Neural crest cell (in vitro differentiated cells): Measurements from ENCODE around the gene SCARB2. TPM values are rescaled to one million over a fixed set of nuclear protein-coding genes. Genes with fewer than 3 reads are reported as not detected.

ENCODE experiments used
- DNase-seq: peaks from one replicate; pipeline ENCODE4 v3.0.0; 2021; ENCODE audit warnings: low read depth, mixed read lengths, low spot score
- H3K27ac Mint-ChIP-seq: one replicate; pipeline ENCODE4 v1.8.0; 2021; ENCODE audit warnings: mild to moderate bottlenecking, mixed read lengths; ENCODE audit not compliant: unreplicated experiment
- H3K27me3 Mint-ChIP-seq: 2 replicates; pipeline ENCODE4 v1.8.0; 2021; ENCODE audit warnings: low read depth, mild to moderate bottlenecking, mixed read lengths
- H3K36me3 Mint-ChIP-seq: 2 replicates; pipeline ENCODE4 v1.8.0; 2021; ENCODE audit warnings: low read depth, mild to moderate bottlenecking, mixed read lengths
- H3K4me1 Mint-ChIP-seq: 2 replicates; pipeline ENCODE4 v1.8.0; 2021; ENCODE audit warnings: mixed read lengths
- H3K4me3 Mint-ChIP-seq: one replicate; pipeline ENCODE4 v1.8.0; 2021; ENCODE audit warnings: mild to moderate bottlenecking, mixed read lengths
- H3K9me3 Mint-ChIP-seq: 2 replicates; pipeline ENCODE4 v1.8.0; 2021; ENCODE audit warnings: mixed read lengths
- total RNA-seq: library from RNA; stranded (reverse); gene quantifications from 2 replicates; pipeline ENCODE4 v1.2.1, GENCODE V29; 2021
- TF ChIP-seq, protein P1 (sequence below): fragments of 200-600 bp; sonication (generic); conservative IDR thresholded peaks from 2 replicates; pipeline ENCODE4 v1.5.0; 2021; ENCODE audit warnings: antibody characterized with exemption, mild to moderate bottlenecking

The SCARB2 gene
- total RNA-seq, 1 donor from 2014 or later = 60.8 TPM

DNA sequence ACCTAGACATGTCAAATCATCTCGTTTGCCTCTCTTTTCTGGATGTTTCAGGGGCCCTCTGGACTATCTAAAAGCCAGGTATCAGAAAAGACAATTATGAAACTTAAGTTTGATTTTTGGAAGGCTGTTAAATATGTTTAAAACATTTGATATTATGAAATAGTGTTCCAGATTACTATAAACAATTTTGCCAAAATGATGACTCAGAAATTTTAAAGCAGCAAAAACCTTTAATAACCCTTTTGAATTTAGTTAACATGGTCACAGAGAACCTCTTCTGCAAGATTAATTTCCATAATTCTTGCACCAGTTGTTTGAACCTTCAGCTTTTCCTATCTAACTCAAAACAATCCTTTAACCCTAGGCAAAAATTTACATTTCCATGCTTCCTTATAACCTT is 19.1 kb upstream of the SCARB2 start:
- peaks cover 14% of the 10 kb centered on the region for H3K4me1 Mint-ChIP-seq
- no peak for DNase-seq
- TF ChIP-seq, protein P1, sequence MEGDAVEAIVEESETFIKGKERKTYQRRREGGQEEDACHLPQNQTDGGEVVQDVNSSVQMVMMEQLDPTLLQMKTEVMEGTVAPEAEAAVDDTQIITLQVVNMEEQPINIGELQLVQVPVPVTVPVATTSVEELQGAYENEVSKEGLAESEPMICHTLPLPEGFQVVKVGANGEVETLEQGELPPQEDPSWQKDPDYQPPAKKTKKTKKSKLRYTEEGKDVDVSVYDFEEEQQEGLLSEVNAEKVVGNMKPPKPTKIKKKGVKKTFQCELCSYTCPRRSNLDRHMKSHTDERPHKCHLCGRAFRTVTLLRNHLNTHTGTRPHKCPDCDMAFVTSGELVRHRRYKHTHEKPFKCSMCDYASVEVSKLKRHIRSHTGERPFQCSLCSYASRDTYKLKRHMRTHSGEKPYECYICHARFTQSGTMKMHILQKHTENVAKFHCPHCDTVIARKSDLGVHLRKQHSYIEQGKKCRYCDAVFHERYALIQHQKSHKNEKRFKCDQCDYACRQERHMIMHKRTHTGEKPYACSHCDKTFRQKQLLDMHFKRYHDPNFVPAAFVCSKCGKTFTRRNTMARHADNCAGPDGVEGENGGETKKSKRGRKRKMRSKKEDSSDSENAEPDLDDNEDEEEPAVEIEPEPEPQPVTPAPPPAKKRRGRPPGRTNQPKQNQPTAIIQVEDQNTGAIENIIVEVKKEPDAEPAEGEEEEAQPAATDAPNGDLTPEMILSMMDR = no peak
- peaks cover 13% of the 10 kb centered on the region for H3K9me3 Mint-ChIP-seq
- H3K36me3 Mint-ChIP-seq = peaks cover 6% of the 10 kb centered on the region
- no peak overlapping the region for H3K4me3 Mint-ChIP-seq
- no peaks in the 10 kb centered on the region for H3K27me3 Mint-ChIP-seq
- H3K27ac Mint-ChIP-seq = no peak overlapping the region

DNA sequence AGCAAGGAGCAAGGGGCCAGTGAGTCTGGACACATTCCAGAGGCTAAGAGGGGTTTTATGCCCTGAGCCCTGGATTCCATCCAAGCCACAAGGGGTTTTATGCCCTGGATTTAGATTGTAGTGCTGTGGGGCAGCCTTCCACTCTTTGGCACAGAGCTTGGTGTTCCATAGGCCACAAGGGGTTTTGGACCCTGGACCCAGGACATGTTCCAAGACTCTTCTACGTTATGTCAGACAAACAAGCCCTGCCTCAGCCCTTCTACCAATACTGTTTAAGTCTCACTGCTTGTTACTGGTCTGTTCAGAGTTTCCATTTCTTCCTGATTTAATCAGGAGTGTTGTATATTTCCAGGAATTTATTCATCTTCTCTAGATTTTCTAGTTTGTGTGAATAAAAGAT is 12.8 kb upstream of the SCARB2 start:
- Mint-ChIP-seq H3K9me3 (peaks cover 14% of the 10 kb centered on the region), H3K27ac (no peak overlapping the region), H3K27me3 (no peaks in the 10 kb centered on the region), H3K36me3 (peaks cover 6% of the 10 kb centered on the region), H3K4me3 (no peak overlapping the region), H3K4me1 (no peaks in the 10 kb centered on the region)
- TF ChIP-seq, protein P1 = no peak
- no peak for DNase-seq

DNA sequence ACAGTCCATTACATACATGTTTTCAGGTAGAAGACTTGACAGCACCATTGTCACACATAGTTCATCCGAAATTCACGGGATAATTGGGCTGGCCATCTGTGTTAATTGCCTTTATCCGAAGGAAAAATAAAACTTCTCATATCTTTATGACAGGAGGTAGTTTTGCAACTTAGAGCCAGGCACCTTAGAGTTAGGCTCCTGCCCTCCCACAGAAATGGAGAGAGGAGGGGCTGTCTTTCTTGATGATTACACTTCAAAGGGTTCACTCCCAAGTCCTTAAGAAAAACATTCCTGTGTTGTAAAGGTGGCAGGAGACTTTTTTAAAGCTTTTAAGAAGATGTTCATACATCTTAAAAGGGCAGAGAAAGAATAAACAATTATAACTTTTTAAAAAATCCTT is 10.5 kb upstream of the SCARB2 start:
- TF ChIP-seq, protein P1 = no peak
- no peak overlapping the region for H3K27ac Mint-ChIP-seq
- H3K27me3 Mint-ChIP-seq = no peaks in the 10 kb centered on the region
- peaks cover 12% of the 10 kb centered on the region for H3K9me3 Mint-ChIP-seq
- H3K4me3 Mint-ChIP-seq = no peak overlapping the region
- H3K36me3 Mint-ChIP-seq = peaks cover 5% of the 10 kb centered on the region
- no peaks in the 10 kb centered on the region for H3K4me1 Mint-ChIP-seq
- DNase-seq = no peak

DNA sequence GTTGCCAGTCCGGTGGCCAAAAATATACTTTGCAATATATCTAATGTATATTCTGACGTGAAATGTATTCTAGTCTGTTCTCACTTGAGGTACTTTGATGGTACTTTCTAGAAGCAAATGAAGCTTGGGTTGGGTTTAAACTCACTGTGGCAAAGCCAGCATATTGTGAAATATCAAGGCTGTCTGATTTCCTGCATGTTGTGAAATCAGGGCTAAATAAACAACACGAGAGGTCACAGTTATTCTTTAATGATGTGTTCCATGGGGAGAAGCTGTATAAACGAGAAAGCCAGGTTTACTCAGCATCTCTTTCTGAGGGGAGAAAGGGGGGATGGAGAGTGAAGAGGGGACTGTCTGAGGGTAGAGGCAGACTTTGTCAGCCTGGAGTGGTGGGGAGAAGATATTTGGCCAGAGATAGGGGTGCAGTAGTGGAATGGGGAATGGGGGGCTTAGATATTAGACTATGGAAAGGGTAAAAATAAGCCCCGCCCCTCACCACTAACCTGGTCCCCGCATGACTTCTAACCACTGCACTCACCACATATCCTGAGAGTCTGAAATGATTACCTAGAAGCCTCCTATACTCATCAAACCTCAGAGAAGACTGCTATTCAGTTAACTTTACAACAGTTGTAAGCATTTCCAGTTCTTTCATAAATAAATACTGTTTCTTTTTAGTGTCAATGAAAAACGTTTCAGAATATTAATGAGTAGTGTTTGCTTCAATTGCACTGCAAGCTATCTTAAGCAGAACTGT is 5.9 kb upstream of the SCARB2 start:
- H3K9me3 Mint-ChIP-seq = no peaks in the 10 kb centered on the region
- H3K36me3 Mint-ChIP-seq = no peaks in the 10 kb centered on the region
- TF ChIP-seq, protein P1 = no peak
- H3K27ac Mint-ChIP-seq = no peak overlapping the region
- no peak overlapping the region for H3K4me3 Mint-ChIP-seq
- peaks cover 7% of the 10 kb centered on the region for H3K4me1 Mint-ChIP-seq
- DNase-seq = no peak
- no peaks in the 10 kb centered on the region for H3K27me3 Mint-ChIP-seq

DNA sequence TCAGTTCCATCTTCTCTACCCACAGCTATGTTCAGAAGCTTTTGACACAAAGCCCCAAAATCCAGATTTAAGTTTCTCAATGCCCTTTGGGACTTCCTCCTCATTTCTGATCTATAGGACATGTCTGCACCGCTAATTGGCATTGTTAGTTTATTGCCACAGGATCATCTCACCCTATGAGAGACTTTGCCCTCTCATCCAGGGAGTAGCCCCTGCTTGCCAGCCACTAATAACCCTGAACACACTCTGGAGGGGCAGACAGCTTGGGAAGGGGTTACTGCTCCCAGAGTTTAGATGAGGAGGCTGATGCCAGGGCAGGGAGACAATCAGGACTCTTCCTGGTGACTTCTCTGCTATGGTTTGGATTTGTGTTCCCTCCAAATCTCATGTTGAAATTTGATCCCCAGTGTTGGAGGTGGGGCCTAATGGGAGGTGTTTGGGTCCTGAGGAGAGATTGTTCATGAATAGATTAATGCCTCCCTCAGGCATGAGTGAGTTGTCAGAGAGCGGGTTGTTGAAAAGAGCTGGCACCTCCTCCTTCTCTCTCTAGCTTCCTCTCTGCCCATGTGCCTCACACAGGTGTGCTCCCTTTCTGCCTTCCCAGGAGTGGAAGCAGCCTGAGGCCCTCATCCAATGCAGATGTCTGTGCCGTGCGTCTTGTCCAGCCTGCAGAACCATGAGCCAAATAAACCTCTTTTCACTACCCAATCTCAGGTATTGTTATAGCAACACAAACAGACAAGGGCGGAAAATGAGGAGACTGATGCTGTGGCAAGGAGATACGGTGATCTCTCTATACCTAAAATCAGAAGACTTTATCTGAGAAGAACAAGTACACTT is 3.6 kb upstream of the SCARB2 start:
- DNase-seq = no peak
- TF ChIP-seq, protein P1 = no peak

More for the DNA sequence above, 3.6 kb upstream of the SCARB2 start:
- no peak overlapping the region for H3K27ac Mint-ChIP-seq
- H3K27me3 Mint-ChIP-seq = no peaks in the 10 kb centered on the region
- H3K9me3 Mint-ChIP-seq = no peaks in the 10 kb centered on the region
- no peaks in the 10 kb centered on the region for H3K36me3 Mint-ChIP-seq
- peak overlapping the region; percentile 7 for H3K4me3 Mint-ChIP-seq
- peaks cover 25% of the 10 kb centered on the region for H3K4me1 Mint-ChIP-seq
